ENCODE data around the gene CTU1.

The CTU1 gene

DNA sequence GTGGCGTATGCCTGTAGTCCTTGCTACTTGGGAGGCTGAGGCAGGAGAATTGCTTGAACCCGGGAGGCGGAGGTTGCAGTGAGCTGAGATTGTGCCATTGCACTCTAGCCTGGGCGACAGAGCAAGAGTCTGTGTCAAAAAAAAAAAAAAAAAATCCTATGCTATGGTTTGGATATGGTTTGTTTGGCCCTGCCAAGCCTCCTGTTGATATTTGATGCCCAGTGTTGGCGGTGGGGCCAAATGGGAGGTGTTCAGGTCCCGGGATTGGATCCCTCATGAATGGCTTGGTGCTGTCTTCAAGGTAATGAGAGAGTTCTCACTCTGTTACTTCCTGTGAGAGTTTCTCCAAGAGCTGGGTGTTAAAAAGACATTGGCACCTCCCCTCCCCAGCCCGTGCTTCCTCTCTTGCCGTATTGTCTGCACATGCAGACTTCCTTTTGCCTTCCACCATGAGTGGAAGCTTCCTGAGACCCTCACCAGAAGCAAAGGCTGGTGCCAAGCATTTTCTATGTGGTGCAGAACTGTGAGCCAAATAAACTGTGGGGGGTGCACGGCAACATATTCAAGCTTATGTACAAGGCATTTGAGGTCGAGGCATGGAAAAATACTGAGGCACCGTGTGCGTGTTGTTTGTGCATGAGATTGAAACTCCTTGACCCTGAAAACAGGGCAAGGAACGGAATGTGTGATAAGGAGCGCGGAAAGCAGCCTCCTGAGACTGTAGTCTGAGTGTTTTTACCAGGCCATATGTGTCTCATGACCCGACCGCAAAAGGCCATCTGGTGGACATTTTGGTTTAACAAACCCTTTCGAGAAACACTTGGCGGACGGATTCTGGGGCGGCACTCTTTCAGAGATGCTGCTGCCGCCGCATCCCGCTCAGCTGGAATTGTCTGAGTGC is 23.8 kb upstream of the CTU1 start:
- no peak for DNase-seq (ENCODE audit: low spot score)

GRCh38 chr19:51129716-51130115 is 21.5 kb upstream of the CTU1 start:
- DNase-seq (ENCODE audit: low spot score): no peak

DNA sequence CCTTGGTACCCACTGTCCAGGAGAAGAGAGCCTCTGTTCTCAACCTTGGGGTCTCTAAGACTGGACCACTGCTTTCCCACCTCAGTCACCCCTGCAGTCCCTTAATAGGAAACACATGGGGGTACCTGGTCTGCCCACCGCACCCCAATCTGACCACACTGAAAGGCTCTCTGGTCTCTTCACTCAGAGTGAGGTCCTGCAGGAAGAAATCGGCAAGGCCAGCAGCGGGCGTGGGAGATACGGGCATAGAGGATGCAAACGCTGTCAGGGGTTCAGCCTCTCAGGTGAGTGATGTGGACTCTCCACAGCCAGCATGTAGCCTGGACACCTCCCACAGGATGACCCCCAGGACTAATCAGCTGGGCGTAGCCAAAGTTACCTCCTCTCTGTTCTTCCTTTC is 20.0 kb upstream of the CTU1 start:
- DNase-seq (ENCODE audit: low spot score): no peak

DNA sequence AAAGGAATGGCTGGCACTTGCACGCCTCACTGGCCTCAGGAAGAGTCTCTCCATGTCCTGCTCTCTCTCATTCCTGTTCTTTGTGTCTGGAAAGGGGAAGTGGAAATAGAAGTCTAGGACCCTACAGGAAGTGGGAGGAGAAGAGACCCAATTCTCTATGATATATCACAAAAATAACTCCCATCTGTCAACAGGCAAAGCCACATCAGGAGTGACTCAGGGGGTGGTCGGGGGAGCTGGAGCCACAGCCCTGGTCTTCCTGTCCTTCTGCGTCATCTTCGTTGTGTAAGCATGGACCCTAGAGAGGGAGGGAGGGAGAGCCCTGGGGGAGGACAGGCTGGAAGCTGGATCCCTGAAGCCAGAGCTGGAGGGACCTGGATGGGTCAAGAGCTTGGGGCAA is 19.5 kb upstream of the CTU1 start:
- DNase-seq (ENCODE audit: low spot score): no peak

- no peak for DNase-seq (ENCODE audit: low spot score)
These were observed 18.8 kb upstream of the CTU1 start for GRCh38 chr19:51127032-51127431.

DNA sequence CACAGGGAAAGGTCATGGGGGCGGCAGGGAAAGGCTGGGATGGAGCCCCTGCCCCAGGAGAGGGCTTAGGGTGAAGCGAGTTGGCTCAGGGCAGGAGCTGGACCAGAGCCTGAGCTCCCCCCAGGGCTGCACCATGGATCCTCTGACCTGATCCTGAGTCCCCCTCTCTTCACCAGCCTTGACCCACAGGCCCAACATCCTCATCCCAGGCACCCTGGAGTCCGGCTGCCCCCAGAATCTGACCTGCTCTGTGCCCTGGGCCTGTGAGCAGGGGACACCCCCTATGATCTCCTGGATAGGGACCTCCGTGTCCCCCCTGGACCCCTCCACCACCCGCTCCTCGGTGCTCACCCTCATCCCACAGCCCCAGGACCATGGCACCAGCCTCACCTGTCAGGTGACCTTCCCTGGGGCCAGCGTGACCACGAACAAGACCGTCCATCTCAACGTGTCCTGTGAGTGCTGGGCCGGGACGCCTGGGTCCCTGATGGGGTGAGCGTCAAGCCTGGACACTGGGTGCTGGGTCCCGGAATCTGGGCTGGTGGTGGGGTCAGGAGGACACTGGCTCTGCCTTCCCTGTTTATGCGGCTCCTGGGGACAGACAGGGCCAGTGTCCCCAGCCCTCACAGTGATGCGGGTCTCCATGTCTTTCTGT is 17.3 kb upstream of the CTU1 start:
- no peak for DNase-seq (ENCODE audit: low spot score)

- DNase-seq (ENCODE audit: low spot score): no peak
These were observed 16.5 kb upstream of the CTU1 start, which contains the start of gene SIGLEC9 for GRCh38 chr19:51124729-51125128. Gene SIGLEC9, plus strand, starts transcription at chr19:51124906. Its CDS starts 69 bp downstream, at chr19:51124975.

GRCh38 chr19:51124216-51124615 is 16.0 kb upstream of the CTU1 start:
- DNase-seq (ENCODE audit: low spot score): no peak

DNA sequence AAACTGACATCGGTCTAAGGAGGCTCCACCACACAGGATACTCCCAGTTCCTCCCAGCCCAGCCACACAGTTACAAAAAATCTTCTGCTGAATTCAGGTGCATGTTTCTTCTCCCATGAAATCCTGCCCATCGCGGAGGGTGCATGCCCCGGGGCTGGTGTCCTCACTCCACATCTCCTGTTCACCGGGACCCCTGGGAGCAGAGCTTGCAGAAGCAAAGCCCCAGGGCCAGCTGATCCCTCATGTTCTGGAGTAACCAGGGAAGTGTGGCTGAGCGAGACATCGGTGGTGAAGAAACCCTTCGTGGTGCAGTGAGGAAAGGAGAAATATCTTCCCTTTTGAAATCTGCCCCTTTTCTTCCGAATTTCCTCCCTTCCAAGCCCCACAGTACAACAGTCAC is 15.6 kb upstream of the CTU1 start:
- no peak for DNase-seq (ENCODE audit: low spot score)

DNA sequence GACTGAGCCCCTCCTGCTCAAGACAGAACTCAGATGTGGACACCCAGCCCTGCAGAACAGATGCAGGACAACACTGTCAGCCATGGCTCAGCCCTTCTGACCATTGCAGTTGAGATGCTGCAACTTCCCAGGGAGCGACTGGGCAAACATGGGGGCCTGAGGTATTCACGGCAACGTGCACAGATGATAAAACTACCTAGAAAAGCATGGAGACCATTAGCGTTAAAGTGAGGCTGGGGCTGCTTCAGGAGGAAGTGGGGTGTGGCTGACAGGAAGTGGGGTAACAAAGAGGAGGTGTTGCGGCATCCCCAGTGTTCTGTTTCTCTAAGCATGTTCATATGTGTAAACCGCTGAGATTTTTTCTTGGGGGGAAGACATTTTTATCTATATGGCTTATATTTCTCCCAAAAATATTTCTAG is 15.2 kb upstream of the CTU1 start:
- DNase-seq (ENCODE audit: low spot score): no peak

DNA sequence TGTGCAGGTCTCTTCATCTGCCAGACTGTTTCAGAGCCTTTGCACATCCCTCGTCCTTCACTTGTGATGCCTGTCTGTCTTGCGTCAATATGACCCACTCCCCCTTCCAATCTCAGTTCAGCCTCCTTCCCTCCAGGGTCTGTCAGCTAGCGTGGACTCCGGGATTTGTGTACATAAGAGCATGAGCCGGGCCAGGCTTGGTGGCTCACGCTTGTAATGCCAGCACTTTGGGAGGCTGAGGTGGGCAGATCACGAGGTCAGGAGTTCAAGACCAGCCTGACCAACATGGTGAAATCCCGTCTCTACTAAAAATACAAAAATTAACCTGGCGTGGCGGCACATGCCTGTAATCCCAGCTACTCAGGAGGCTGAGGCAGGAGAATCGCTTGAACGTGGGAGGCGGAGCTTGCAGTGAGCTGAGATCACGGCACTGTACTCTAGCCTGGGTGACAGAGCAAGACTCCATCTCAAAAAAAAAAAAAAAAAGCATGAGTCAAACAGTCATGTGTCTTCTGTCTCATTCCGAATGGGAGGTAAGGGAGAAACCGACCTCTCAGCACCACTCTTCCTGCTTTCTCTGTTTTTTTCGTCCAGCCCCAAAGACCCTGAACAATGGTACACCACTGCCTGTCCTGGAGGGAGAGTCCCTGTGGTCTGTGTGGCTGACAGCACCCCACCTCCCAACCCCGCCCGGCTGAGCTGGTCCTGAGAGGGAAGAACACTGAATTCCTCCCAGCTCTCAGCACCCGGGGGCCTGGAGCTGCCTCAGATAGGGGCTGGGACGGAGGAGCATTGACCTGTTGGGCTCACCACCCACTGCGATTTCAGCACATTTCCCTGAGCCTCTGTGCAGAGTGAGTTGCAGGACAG is 14.1 kb upstream of the CTU1 start:
- no peak for DNase-seq (ENCODE audit: low spot score)

GRCh38 chr19:51121257-51121656 is 13.0 kb upstream of the CTU1 start:
- DNase-seq (ENCODE audit: low spot score): no peak

DNA sequence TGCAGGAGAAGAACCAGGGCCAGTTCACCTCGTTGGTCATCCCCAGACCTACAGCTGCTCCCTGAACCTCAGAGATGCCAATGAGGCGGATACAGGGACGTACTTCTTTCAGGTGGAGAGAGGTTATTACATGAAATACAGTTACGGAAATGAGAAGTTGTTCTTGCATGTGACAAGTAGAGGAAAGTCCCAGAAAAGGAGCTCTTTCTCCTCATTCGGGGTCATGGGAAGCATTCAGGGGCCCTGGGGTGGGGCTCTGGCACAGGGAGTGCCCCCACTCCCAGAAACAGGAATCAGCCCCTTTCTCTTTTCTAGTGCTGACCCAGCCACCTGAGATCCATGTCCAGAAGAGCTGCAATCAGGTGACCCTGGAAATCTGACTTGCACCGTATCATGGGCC is 12.0 kb upstream of the CTU1 start:
- no peak for DNase-seq (ENCODE audit: low spot score)

DNA sequence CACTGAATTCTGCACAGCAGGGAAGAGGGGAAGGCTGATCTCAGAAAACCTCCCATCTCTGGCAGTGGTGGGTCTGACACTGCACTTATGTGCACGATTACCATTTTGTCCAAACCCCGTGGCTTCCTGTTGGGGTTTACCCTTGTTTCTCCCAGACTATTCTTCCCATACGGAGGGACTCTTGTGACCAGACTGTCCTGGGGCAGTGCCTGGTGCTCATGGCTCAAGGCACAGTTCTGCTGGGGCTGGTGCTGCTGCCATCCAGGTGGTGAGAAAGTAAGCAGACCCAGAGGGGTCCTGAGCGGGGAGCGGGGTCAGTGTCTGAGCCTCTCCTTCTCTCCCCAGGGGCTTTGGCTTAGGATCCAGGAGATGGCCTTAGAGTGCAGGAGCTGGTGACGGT is 11.4 kb upstream of the CTU1 start:
- DNase-seq (ENCODE audit: low spot score): no peak

- DNase-seq (ENCODE audit: low spot score): no peak
These were observed 10.9 kb upstream of the CTU1 start for GRCh38 chr19:51119101-51119500.

DNA sequence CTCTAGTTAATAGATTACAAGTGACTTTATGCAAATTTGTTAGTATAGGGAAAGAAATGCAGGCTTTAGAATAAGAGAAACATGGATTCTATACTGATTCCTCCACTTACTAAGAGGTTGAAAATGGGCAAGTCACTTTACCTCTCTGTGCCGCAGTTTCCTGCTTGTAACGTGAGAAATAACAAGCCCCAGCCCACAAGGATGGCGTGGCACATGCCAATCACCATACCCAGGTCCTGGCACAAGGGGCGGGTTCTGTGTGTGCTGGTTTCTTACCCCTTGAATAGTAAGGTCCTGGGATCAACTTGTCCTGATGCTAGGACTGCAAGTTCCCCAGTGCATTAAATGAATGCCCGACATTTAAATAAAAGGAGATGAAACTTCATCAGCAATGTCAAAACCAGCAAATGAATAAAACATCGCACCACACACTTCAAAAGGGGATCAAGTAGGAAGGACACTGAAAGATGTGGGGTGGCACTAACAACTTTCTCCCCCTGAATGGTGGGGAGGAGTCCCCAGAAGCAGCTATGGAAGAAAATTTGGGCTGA is 8.6 kb upstream of the CTU1 start:
- DNase-seq (ENCODE audit: low spot score): no peak

GRCh38 chr19:51114087-51114729 is 6.0 kb upstream of the CTU1 start:
- DNase-seq (ENCODE audit: low spot score): no peak

GRCh38 chr19:51111606-51112005 is 3.4 kb upstream of the CTU1 start:
- DNase-seq (ENCODE audit: low spot score): no peak

GRCh38 chr19:51110666-51110971 is 2.4 kb upstream of the CTU1 start:
- DNase-seq (ENCODE audit: low spot score): no peak

- DNase-seq (ENCODE audit: low spot score): no peak
These were observed 567 bp upstream of the CTU1 start for GRCh38 chr19:51108805-51109146.

- DNase-seq (ENCODE audit: low spot score): peak; percentile 30
These were observed 673 bp downstream of the CTU1 start for GRCh38 chr19:51107406-51108065.

Data from GM03348 (cell line).